Loucy (cell line): ENCODE results near the gene BLCAP.

ENCODE experiments used
- H2AFZ ChIP-seq: fragments of 200-600 bp; sonication (generic); 2 replicates; pipeline ENCODE4 v1.6.0; 2016; ENCODE audit warnings: antibody characterized with exemption, mild to moderate bottlenecking, low read length, moderate library complexity
- H3F3A ChIP-seq: fragments of 200-600 bp; 2 replicates; pipeline ENCODE4 v1.6.0; 2016; ENCODE audit warnings: antibody characterized with exemption, low read depth, mild to moderate bottlenecking
- H3K27me3 ChIP-seq: fragments of 200-600 bp; sonication (generic); 2 replicates; pipeline ENCODE4 v1.6.1; 2014; ENCODE audit warnings: low read length, mild to moderate bottlenecking; ENCODE audit not compliant: insufficient read depth, poor library complexity, severe bottlenecking
- H3K36me3 ChIP-seq: fragments of 200-600 bp; sonication (generic); 2 replicates; pipeline ENCODE4 v1.6.1; 2016; ENCODE audit warnings: low read length; ENCODE audit not compliant: insufficient read depth
- H3K4me1 ChIP-seq: fragments of 200-600 bp; sonication (generic); 2 replicates; pipeline ENCODE4 v1.5.1; 2014; ENCODE audit warnings: low read length, mild to moderate bottlenecking; ENCODE audit not compliant: insufficient read depth, poor library complexity, severe bottlenecking
- H3K4me2 ChIP-seq: fragments of 200-600 bp; sonication (generic); 2 replicates; pipeline ENCODE4 v1.6.0; 2014; ENCODE audit warnings: antibody characterized with exemption, low read length, low read depth, mild to moderate bottlenecking; ENCODE audit not compliant: poor library complexity, severe bottlenecking
- H3K4me3 ChIP-seq: fragments of 200-600 bp; sonication (generic); 2 replicates; pipeline ENCODE4 v1.5.1; 2014; ENCODE audit warnings: low read length, mild to moderate bottlenecking, mixed read lengths; ENCODE audit not compliant: poor library complexity, severe bottlenecking
- H3K79me2 ChIP-seq: fragments of 200-600 bp; sonication (generic); 2 replicates; pipeline ENCODE4 v1.6.1; 2014; ENCODE audit warnings: low read length; ENCODE audit not compliant: insufficient read depth
- H3K9ac ChIP-seq: fragments of 200-600 bp; sonication (generic); 2 replicates; pipeline ENCODE4 v1.6.0; 2014; ENCODE audit warnings: mild to moderate bottlenecking, low read depth, low read length, moderate library complexity; ENCODE audit not compliant: poor library complexity, severe bottlenecking
- H3K9me2 ChIP-seq: fragments of 200-600 bp; sonication (generic); replicated peaks from 2 replicates; pipeline ENCODE4 v1.6.1; 2016; ENCODE audit warnings: low read depth, low read length, mixed read lengths
- H3K9me3 ChIP-seq: fragments of 200-600 bp; sonication (generic); 2 replicates; pipeline ENCODE4 v1.6.1; 2014; ENCODE audit warnings: mild to moderate bottlenecking, antibody characterized with exemption, low read length, low read depth; ENCODE audit not compliant: insufficient read depth
- H4K20me1 ChIP-seq: fragments of 200-600 bp; sonication (generic); 2 replicates; pipeline ENCODE4 v1.6.0; 2014; ENCODE audit warnings: antibody characterized with exemption, low read length, mild to moderate bottlenecking; ENCODE audit not compliant: insufficient read depth, poor library complexity, severe bottlenecking
- CTCF ChIP-seq: fragments of 200-600 bp; sonication (generic); conservative IDR thresholded peaks from 2 replicates; pipeline ENCODE4 v1.5.1; 2014; ENCODE audit warnings: mild to moderate bottlenecking, antibody characterized with exemption, low read length
- EZH2phosphoT487 ChIP-seq: fragments of 200-600 bp; IDR thresholded peaks from 2 replicates; pipeline ENCODE4 v1.6.1; 2018; ENCODE audit warnings: antibody characterized with exemption, mild to moderate bottlenecking, moderate library complexity, borderline replicate concordance

The BLCAP gene

GRCh38 chr20:37570419-37570818, 42.7 kb upstream of the BLCAP start:
- H3K9me2 ChIP-seq = no peaks in the 10 kb centered on the region
- no peaks in the 10 kb centered on the region for H3K36me3 ChIP-seq
- H4K20me1 ChIP-seq = no peaks in the 10 kb centered on the region
- no peaks in the 10 kb centered on the region for H3K79me2 ChIP-seq
- no peaks in the 10 kb centered on the region for H3K9me3 ChIP-seq
- peaks cover 12% of the 10 kb centered on the region for H3K4me1 ChIP-seq
- no peaks in the 10 kb centered on the region for H3F3A ChIP-seq
- H3K4me3 ChIP-seq = no peak overlapping the region
- TF ChIP-seq EZH2phosphoT487 (no peak), CTCF (no peak)
- H3K9ac ChIP-seq = no peak overlapping the region
- H3K27me3 ChIP-seq = no peaks in the 10 kb centered on the region
- no peak overlapping the region for H3K4me2 ChIP-seq
- H2AFZ ChIP-seq = no peak overlapping the region

GRCh38 chr20:37567671-37568588, 40.3 kb upstream of the BLCAP start:
- Histone ChIP-seq H4K20me1 (no peaks in the 10 kb centered on the region), H2AFZ (peak overlapping the region; percentile 83), H3K79me2 (no peaks in the 10 kb centered on the region), H3K9ac (peak overlapping the region; percentile 57), H3K36me3 (no peaks in the 10 kb centered on the region), H3K4me1 (peaks cover 12% of the 10 kb centered on the region), H3K9me2 (no peaks in the 10 kb centered on the region), H3K4me2 (peak overlapping the region; percentile 79), H3F3A (no peaks in the 10 kb centered on the region), H3K9me3 (no peaks in the 10 kb centered on the region), H3K27me3 (no peaks in the 10 kb centered on the region), H3K4me3 (peak overlapping the region; percentile 59)
- no peak for TF ChIP-seq EZH2phosphoT487
- TF ChIP-seq CTCF = no peak

- Histone ChIP-seq H3K27me3 (no peaks in the 10 kb centered on the region), H3K9me2 (no peaks in the 10 kb centered on the region), H3K4me3 (peak overlapping the region; percentile 59), H4K20me1 (no peaks in the 10 kb centered on the region), H3K4me1 (peaks cover 12% of the 10 kb centered on the region), H3K36me3 (no peaks in the 10 kb centered on the region), H3K79me2 (no peaks in the 10 kb centered on the region), H3K4me2 (peak overlapping the region; percentile 79), H2AFZ (peak overlapping the region; percentile 83), H3K9ac (no peak overlapping the region), H3K9me3 (no peaks in the 10 kb centered on the region), H3F3A (no peaks in the 10 kb centered on the region)
- TF ChIP-seq CTCF = no peak
- TF ChIP-seq EZH2phosphoT487 = no peak
These were observed 39.6 kb upstream of the BLCAP start for GRCh38 chr20:37567331-37567665.
